ENCODE results near the gene ZBTB44.
"Not testable (repeated sequence)": the region's sequence is repeated elsewhere in the genome, so short reads cannot be mapped to it uniquely, and the experiment has no call there.

The ZBTB44 gene

DNA sequence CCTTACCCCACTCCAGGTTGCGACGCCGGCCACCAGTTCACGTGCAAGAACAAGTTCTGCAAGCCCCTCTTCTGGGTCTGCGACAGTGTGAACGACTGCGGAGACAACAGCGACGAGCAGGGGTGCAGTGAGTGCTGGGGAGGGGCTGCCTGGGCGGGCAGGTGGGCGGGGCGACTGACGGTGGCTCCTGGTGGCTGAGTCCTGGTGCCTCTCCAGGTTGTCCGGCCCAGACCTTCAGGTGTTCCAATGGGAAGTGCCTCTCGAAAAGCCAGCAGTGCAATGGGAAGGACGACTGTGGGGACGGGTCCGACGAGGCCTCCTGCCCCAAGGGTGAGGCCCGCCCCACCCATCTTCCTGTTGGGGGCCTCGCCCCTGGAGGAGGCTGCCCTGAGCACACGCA, 116.4 kb downstream of the ZBTB44 start:
- no peak for DNase-seq (ENCODE audit: low read depth in 2 of 2)

DNA sequence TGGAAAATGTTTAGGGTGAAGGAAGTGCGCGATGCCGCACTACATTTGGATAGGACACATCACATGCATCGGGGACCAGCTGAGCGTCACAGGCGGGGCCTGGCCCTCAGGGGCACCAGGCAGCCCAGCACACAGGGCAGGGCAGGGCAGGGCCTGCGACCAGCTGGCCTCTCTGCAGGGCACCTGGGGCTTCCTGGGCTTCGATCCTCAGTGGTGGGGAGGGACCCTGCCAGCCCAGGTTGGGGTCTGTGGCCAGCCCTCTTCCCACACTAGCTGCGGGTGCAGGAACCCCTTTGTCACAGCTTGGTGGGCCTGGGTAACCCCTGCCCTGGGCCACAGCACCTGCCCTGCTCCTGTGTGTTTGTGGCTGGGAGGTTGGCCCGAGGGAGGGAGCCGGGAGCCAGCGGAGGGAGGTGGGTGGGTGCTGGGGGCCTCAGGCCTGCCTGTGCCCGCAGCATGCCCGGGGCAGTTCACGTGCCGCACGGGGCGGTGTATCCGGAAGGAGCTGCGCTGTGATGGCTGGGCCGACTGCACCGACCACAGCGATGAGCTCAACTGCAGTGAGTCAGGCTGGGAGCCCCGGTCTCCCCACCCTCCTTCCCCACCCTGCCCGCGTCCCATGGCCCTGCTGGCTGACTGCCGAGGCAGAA, 117.2 kb downstream of the ZBTB44 start:
- DNase-seq (ENCODE audit: low read depth in 2 of 2) = no peak

DNA sequence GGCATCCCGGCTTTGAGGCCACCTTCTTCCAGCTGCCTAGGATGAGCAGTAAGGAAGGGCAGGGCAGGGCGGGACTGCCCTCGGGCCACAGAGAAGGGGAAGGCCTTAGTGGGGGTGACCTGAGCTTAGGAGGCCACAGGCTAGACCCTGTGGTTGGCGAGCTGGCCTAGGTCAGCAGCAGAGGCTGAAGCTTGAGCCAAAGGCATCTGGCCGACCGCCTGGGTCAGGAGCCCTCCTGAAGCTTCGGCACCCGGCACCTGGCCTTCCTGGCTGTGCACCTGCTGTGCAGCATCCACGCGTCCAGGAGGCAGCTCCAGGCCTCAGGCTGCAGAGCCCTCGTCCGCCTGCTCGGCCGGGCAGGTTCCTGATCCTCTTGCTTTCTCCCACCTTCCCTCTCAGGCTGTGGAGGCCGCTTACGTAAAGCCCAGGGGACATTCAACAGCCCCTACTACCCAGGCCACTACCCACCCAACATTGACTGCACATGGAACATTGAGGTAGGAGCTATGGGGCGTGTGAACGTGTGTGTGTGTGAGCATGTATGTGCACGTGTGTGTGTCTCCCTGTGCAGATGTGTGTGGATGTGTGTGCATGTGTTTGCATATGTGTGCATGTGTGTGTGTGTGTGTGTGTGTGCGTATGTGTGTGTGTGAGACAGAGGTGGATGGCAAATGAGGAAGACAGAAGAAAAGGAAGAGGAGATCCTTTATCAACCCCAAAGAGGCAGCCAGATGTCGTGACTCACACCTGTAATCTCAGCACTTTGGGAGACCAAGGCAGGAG, 120.3 kb downstream of the ZBTB44 start:
- no peak for DNase-seq (ENCODE audit: low read depth in 2 of 2)

DNA sequence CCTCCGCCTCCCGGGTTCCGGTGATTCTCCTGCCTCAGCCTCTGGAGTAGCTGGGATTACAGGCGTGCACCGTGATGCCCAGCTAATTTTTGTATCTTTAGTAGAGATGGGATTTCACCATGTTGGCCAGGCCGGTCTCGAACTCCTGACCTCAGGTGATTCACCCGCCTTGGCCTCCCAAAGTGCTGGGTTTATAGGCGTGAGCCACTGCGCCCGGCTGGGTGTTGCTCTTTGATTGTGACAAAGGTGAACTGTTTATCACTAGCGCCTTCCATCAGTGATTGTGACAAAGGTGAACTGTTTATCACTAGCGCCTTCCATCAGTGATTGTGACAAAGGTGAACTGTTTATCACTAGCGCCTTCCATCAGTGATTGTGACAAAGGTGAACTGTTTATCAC, 121.2 kb downstream of the ZBTB44 start:
- not testable (repeated sequence) for DNase-seq (ENCODE audit: low read depth in 2 of 2)

DNA sequence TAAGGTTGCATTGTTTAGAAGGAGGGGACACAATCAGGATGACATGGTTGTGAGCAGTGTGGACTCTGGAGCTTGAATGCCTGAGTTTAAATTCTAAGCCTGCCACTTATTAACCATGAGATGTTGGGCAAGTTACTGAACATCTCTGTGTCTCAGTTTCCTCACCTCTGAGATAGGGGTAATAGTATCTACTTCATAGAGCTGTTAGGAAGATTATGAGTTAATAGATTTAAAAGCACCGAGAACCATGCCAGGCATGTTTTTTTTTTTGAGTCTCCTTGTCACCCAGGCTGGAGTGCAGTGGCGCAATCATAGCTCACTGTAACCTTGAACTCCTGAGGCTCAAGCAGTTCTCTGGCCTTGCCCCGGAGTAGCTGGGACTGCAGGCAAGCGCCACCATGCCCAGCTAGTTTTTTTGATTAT, 121.9 kb downstream of the ZBTB44 start:
- DNase-seq (ENCODE audit: low read depth in 2 of 2) = no peak

DNA sequence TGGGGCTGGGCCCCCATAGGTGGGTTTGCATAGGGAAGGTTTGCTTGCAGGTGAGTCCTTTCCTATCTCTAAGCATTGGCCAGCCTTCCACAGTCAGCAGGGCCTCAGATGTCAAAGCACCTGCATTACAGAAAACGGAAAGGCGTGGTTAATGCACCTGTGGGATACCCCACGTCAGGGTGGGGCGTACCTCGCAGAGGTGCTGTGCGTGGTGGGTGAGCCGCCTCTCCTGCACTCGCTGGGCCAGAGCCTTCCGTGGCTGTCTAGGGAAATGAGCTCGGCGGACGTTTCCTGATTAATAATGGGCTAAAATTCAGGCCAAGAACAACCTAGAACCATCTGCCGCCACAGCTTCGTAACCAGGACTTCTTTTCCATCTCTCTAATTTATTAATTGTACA, 122.8 kb downstream of the ZBTB44 start:
- no peak for DNase-seq (ENCODE audit: low read depth in 2 of 2)

DNA sequence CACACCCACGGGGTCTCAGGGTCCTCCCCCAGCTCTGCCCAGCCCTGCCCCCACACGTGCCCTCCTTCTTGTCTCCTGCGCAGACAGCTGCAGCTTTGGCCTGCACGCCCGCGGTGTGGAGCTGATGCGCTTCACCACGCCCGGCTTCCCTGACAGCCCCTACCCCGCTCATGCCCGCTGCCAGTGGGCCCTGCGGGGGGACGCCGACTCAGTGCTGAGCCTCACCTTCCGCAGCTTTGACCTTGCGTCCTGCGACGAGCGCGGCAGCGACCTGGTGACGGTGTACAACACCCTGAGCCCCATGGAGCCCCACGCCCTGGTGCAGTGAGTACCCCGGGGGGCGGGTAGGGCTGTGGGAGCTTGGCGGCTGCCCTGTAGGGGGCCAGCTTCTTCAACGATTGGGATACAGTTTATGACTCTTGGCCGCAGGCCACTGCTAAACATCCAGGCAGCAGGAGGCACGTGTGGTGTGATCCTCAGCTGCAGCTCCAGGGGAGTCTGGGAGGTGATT, 124.3 kb downstream of the ZBTB44 start:
- DNase-seq (ENCODE audit: low read depth in 2 of 2) = no peak

DNA sequence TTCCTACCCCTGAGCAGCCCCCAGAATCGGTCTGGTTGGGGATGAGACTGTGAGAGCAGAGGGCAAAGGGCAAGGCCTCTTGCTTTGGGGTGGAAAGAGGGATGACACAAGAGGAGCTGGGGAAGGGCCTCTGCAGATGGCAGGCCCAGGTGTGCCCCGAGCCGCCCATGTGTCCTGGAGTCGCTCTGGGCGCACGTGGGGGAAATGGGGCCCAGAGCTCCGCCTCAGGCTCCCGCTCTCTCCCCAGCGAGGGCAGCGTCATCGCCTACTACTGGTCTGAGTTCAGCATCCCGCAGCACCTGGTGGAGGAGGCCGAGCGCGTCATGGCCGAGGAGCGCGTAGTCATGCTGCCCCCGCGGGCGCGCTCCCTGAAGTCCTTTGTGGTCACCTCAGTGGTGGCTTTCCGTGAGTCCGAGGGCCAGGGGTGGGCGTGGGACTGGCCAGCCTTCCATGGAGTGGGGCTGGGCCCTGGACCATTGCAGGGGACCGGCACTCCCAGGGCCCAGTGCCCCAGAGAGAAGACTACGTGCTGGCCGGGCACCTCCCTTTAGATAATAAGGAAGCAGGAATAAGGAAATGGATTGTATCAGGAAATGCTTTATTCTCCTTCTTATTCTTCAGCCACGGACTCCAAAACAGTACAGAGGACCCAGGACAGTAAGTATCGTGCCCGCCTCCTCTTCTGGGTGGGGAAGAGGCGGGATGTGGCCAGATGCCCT, 125.1 kb downstream of the ZBTB44 start:
- no peak for DNase-seq (ENCODE audit: low read depth in 2 of 2)

DNA sequence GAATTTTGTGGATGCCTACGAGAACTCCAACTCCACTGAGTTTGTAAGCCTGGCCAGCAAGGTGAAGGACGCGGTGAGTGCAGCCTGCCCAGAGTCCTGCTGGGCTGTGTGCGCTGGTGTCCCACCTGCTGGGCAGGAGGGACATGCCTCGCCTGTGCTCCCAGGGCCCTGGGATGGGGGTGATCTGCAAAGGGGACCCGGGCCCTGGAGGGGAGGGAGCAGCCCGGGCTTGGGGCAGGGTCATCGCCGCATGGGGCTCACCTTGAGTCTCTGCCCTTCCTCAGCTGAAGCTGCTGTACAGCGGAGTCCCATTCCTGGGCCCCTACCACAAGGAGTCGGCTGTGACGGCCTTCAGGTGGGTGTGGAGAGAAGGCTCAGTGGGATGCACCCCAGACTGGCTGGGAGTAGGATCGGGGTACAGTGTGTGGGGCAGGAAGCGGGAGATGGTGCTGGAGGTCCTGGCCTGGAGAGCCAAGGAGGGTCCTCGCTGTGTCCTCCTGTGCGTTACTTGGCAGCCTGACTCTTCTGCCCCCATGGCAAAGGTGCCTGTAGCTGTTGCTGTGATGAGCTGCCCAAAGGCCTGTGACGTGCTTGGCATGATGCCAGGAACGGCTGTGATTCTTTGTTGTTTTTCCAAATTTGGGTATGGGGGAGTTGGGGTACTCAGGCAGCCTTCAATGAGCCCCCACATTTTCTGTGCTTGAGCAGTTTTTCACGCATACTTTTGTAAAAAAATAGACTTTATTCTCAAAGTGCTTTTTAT, 126.0 kb downstream of the ZBTB44 start:
- no peak for DNase-seq (ENCODE audit: low read depth in 2 of 2)

DNA sequence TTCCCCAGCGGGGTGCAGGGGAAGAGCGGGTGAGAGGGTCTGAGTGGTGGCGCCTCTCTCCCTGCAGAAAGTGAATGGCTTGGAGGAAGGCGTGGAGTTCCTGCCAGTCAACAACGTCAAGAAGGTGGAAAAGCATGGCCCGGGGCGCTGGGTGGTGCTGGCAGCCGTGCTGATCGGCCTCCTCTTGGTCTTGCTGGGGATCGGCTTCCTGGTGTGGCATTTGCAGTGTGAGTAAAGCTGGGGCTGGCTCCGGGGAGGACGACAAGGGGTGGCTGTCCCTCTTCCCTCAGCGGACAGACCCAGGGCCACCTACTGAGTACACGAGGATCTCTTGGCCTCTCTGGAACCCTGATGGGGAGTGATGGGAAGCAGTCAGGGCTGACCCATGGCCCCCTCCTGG, 126.7 kb downstream of the ZBTB44 start:
- DNase-seq (ENCODE audit: low read depth in 2 of 2) = no peak

DNA sequence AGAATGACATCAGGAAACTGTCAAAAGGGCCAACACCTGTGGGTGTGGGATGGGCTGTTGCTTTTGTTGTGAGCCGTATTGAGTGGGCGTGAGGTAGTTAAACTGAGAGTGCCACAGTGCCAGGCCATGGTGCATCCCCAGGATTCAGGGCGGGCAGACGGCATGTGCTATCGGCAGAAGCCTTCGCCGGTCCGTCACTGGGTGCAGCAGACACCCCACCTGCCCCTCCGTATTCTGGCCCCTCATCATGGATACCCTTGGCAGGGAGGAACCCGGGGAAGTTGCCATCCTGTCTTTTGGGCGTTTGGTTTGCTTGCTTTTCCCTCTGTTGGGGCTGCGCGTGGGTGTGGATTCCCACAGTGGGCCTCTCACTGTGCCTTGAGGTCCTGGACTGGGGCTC, 127.6 kb downstream of the ZBTB44 start:
- DNase-seq (ENCODE audit: low read depth in 2 of 2) = no peak

DNA sequence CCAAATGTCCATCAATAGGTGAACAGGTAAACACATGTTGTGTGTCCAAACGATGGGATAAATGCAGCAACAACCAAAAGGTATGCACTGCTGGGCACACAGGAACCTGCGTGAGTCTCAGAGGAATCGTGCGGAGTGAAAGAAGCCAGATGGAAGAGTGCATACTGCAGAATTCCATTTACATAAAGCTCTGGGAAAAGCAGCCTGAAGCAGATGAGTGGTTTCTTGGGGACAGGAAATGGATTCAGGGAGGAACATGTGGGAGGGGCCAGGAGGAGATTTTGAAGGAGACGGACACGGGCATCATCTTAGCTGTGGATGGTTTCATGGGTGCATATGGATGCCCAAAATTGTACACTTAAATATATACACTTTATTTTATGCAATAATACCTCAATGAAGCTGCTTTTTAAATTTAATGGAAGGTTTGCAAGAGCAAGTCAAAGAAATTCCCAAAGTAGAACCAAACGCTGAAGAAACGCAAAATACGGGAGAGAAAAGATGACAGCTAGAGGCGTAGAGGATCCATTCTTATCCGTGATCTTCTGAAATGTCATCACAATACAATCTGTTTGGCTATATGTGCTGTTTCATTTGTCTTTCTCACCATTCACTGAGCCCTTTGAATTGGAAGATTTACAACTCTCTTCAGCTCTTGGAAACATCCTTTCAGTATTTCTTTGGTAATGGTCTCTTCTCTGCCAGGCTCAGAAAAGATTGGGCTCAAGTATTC, 130.7 kb downstream of the ZBTB44 start:
- DNase-seq (ENCODE audit: low read depth in 2 of 2) = no peak

DNA sequence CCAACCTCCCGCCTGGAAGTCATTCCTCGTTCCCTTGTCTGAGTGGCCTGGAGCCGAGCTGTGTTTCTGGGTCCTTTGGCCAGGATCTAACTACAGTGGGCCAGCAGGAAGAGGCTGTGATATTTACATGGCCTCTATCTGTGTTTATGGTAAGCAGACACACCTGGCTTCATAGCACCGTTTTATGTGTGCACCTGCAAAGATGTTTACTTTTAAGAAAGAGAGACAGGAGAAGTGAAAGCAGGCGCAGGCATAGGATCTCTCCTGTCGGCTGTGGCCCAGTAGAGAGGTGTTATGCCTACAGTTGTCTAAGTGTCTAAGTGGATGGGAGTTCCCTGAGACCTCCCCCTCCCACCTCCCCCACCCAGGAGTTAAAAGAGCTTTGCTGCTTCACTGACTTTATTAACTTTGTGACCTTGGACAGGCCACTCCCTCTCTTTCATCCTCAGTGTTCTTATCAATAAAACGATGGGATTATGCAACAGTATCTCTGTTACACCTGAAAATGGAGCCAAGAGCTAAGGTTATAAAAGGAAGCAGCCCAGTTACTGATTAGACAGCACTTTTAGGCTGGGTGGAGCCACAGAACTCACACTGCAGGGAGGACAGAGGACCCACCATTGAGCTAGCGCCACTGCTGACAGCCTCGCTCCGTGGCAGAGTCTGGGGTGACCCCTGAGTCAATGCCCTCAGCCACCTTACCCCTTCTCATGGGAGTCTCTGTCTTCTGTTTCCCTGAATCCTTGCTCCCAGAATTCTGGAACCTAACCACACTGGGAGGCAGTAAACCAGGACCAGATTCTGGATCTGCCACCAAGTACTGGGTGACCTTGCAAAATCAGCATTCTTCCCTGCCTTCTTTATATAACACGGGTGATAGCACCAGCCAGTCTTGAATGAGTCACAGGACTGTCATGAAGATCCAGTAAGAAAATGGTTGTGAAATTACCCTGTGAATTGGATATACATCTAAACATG, 133.1 kb downstream of the ZBTB44 start:
- no peak for DNase-seq (ENCODE audit: low read depth in 2 of 2)

DNA sequence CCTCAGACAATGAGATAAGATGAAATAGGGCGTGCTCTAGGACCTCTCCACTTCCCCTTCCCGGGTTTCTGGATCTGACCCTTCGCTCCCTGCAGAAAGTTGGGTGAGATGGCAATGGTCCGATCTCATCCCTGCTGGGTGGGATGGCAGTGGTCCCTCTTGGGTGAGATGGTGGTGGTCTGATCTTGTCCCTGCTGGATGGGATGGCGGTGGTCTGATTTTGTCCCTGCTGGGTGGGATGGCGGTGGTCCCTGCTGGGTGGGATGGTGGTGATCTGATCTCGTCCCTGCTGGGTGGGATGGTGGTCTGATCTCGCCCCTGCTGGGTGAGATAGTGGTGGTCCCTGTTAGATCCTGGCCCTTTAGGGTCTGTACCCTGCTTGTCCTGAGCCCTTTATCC, 133.8 kb downstream of the ZBTB44 start:
- DNase-seq (ENCODE audit: low read depth in 2 of 2) = no peak

DNA sequence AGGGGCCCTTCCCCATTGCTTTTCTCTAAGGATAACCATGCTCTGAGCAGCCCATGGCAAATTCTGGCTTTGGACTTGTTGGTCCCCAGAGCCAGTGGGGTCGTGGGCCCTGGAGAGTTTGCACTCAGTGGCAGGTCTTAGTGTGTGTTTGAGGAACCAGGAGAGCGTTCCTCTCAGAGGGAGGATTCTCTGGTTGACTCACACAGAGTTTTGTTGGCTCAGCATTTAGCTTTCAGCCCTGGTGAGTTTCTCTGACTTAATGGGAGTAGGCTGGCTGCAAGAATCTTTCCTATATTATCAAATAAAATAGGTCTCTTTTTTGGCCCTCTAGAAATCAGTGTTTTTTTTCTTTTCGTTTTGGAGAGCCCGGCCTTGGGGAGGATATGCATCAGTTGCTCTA, 134.2 kb downstream of the ZBTB44 start:
- DNase-seq (ENCODE audit: low read depth in 2 of 2) = no peak

DNA sequence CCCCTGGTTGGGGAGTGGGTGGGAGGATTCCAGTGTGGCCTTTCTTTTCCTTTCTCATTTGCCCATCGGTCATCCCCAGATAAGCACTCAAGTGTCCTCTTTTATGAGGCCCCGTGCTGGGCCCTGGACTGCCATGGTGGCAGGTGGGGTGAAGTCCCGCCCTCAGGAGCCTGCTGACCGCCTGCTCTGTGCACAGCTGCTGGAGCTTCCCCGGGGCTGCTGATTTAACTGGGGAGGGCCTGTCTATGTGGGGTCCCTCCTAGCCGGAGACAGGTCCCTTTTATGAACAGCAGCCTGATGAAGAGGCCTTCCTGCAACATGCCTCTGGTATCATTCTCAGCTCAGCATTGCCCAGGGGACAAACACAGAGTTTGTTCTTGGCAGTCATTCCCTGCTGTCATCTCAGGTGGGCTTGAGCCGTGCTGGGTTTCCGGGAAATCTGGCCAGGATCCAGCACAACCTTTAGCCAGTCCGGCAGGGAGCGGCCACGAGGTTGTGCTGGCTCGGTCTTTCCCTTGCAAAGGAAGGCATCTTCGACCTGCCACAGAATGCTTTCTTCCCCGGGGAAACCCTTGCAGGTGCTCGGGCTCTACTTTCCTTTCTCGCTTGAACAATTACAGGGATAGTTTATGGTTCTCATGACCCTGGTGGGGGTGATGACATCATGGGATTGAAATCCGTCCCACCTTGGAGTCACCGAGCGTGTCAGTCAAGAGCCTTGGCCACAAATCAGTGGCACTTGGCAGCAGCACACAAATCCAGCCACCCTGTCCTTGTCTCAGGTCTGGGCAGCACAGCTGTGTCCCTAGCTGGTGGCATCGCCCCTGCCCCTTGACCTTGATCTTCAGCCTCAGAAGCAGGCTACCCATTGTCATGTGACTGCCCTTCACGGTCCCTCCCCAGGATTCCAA, 135.1 kb downstream of the ZBTB44 start:
- DNase-seq (ENCODE audit: low read depth in 2 of 2) = no peak

DNA sequence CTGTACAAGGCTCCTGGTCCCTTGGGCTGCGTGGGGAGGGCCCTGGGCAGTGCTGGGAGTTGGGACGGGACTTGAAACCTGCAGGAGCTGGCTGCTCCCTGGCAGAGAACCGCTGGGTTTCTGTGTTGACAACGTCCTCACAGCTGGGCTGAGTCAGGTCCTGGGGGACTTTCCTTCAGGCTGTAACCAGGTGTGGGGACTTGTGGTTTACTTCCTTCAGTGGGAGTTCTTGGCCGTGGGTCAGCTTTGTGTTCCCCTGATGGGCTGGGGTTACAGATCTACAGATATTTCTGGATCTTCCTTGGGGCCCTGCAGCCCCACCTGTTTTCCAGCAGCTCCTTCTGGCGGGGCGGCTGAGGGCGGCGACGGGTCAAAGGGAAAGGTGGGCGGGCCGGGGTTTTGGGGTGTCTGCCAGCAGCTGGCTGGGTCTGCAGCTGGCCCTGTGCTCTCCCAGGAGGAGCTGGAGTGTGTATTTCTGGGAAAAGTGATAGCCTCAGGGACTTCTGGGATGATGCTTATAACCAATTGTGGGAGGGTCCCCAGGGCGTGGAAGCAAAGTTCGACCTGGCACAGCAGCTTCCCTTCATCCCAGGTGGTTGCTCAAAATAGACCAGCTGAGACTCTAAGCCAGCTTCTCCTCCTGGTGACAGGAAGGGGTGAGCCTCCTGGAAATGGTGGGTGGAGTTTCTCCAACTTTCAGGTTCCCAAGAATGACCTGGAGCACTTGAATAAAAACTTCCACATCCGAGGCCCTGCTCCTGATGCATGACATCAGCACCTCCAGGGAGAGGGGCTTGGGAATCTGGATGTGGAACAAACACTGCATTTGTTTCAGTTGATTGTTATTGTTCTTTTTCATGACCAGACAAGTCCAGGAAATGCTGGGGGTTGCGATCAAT, 136.0 kb downstream of the ZBTB44 start:
- DNase-seq (ENCODE audit: low read depth in 2 of 2) = no peak

DNA sequence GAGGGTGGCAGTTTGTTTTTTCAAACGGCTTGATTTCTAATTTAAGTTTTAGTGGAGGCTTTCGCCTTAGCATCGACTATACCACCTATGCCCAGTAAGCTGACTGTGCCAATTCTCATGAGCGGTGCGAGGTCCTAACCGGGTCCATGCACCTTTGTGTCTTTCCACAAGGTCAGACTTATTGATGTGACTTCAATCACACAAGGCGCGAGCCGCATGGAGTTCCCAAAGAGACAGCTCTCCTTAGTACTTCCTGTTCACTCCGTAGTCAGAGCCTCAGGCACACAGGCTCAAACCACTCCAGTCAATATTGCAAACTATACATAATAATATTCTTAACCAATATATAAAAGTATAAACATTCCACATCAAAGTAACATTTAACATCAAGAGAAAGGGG, 136.9 kb downstream of the ZBTB44 start:
- DNase-seq (ENCODE audit: low read depth in 2 of 2) = no peak

All from stimulated activated CD8-positive, alpha-beta memory T cell treated with anti-CD3 and anti-CD28 coated beads, Interleukin-15, amount 100 ng/mL, for 48 hours (primary cell).